ENCODE data around the gene CABS1. TPM values are rescaled to one million over a fixed set of nuclear protein-coding genes. Genes with fewer than 3 reads are reported as not detected.

CABS1 gene
- total RNA-seq, 1 donor from 2014 or later = not detected

DNA sequence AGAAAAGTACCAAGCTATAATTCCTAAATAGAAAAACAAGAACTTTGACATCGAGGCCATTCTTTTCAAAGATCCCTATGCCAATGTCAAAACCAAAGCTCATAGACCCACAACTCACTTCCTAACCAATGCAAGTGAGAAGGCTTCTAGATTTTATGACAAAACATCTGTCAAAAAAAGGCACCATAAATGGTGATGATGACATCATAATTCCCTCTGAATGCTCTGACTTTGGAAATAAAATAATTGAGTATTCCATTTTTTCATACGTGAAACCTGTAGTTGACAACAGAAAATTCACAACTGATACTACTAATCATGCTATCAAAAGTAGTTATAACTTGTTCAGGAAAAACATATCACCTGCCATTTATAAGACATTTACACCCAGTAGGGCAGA, 8.7 kb upstream of the CABS1 start:
- H3K27ac ChIP-seq (ENCODE audit: low read depth, low read length) = no peak overlapping the region
- H3K4me1 ChIP-seq (ENCODE audit: insufficient read depth, low read length) = no peaks in the 10 kb centered on the region
- TF ChIP-seq, protein P1, sequence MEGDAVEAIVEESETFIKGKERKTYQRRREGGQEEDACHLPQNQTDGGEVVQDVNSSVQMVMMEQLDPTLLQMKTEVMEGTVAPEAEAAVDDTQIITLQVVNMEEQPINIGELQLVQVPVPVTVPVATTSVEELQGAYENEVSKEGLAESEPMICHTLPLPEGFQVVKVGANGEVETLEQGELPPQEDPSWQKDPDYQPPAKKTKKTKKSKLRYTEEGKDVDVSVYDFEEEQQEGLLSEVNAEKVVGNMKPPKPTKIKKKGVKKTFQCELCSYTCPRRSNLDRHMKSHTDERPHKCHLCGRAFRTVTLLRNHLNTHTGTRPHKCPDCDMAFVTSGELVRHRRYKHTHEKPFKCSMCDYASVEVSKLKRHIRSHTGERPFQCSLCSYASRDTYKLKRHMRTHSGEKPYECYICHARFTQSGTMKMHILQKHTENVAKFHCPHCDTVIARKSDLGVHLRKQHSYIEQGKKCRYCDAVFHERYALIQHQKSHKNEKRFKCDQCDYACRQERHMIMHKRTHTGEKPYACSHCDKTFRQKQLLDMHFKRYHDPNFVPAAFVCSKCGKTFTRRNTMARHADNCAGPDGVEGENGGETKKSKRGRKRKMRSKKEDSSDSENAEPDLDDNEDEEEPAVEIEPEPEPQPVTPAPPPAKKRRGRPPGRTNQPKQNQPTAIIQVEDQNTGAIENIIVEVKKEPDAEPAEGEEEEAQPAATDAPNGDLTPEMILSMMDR (IDR thresholded peaks at IDR 0.05; ENCODE audit: insufficient read depth, low read depth, low read length) = no peak
- TF ChIP-seq EZH2 (IDR thresholded peaks at IDR 0.05; ENCODE audit: insufficient read depth, low read length) = no peak
- Mint-ChIP-seq H3K27ac (ENCODE audit: unreplicated experiment) (no peak overlapping the region), H3K27me3 (ENCODE audit: low read depth, unreplicated experiment) (no peaks in the 10 kb centered on the region), H3K4me1 (ENCODE audit: low read depth, unreplicated experiment) (no peaks in the 10 kb centered on the region), H3K4me3 (ENCODE audit: unreplicated experiment) (no peak overlapping the region), H3K36me3 (ENCODE audit: low read depth, unreplicated experiment) (no peaks in the 10 kb centered on the region), H3K9me3 (ENCODE audit: unreplicated experiment) (no peaks in the 10 kb centered on the region)
- FAIRE-seq (no peak), DNase-seq (ENCODE audit: low read depth) (no peak)
- H3K79me2 ChIP-seq (ENCODE audit: insufficient read depth, low read length) = no peaks in the 10 kb centered on the region
- H3K4me2 ChIP-seq (ENCODE audit: low read length) = no peak overlapping the region
- H3K9me3 ChIP-seq (ENCODE audit: insufficient read depth, low read depth, low read length) = no peaks in the 10 kb centered on the region
- no peaks in the 10 kb centered on the region for H4K20me1 ChIP-seq (ENCODE audit: insufficient read depth, low read length)
- H3K27me3 ChIP-seq (ENCODE audit: insufficient read depth, low read length) = no peaks in the 10 kb centered on the region
- no peak overlapping the region for H3K4me3 ChIP-seq (ENCODE audit: insufficient read depth, low read depth, low read length)
- H2AFZ ChIP-seq (ENCODE audit: low read depth, low read length) = no peak overlapping the region
- H3K9ac ChIP-seq (ENCODE audit: low read length) = no peak overlapping the region
- no peaks in the 10 kb centered on the region for H3K36me3 ChIP-seq (ENCODE audit: insufficient read depth, low read length)

DNA sequence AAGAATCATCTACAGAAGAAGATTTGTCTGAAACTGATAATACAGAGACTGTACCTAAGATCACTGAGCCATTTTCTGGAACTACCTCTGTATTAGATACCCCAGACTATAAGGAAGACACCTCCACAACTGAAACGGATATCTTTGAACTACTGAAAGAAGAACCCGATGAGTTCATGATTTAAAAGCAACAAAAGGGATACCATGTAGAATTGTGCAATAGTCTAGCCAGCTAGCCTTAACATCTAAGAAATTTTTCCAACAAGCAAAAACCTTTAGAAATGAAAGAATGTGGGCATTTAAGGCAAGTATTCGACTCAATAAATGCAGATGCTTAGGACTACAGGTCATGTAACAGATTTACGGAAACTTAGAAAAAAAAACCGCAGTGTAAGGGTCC, 1.3 kb downstream of the CABS1 start:
- Histone ChIP-seq H3K4me3 (ENCODE audit: insufficient read depth, low read depth, low read length) (no peak overlapping the region), H4K20me1 (ENCODE audit: insufficient read depth, low read length) (no peaks in the 10 kb centered on the region), H3K4me1 (ENCODE audit: insufficient read depth, low read length) (no peaks in the 10 kb centered on the region), H3K4me2 (ENCODE audit: low read length) (no peak overlapping the region), H3K9me3 (ENCODE audit: insufficient read depth, low read depth, low read length) (no peaks in the 10 kb centered on the region), H3K36me3 (ENCODE audit: insufficient read depth, low read length) (no peaks in the 10 kb centered on the region), H3K9ac (ENCODE audit: low read length) (no peak overlapping the region), H3K79me2 (ENCODE audit: insufficient read depth, low read length) (no peaks in the 10 kb centered on the region), H2AFZ (ENCODE audit: low read depth, low read length) (no peak overlapping the region), H3K27me3 (ENCODE audit: insufficient read depth, low read length) (no peaks in the 10 kb centered on the region), H3K27ac (ENCODE audit: low read depth, low read length) (no peak overlapping the region)
- H3K36me3 Mint-ChIP-seq (ENCODE audit: low read depth, unreplicated experiment) = no peaks in the 10 kb centered on the region
- H3K27me3 Mint-ChIP-seq (ENCODE audit: low read depth, unreplicated experiment) = no peaks in the 10 kb centered on the region
- no peak for DNase-seq (ENCODE audit: low read depth)
- no peak overlapping the region for H3K27ac Mint-ChIP-seq (ENCODE audit: unreplicated experiment)
- H3K9me3 Mint-ChIP-seq (ENCODE audit: unreplicated experiment) = no peaks in the 10 kb centered on the region
- TF ChIP-seq, protein P1 (IDR thresholded peaks at IDR 0.05; ENCODE audit: insufficient read depth, low read depth, low read length) = no peak
- no peak for TF ChIP-seq EZH2 (IDR thresholded peaks at IDR 0.05; ENCODE audit: insufficient read depth, low read length)
- FAIRE-seq = no peak
- H3K4me3 Mint-ChIP-seq (ENCODE audit: unreplicated experiment) = no peak overlapping the region
- no peaks in the 10 kb centered on the region for H3K4me1 Mint-ChIP-seq (ENCODE audit: low read depth, unreplicated experiment)

DNA sequence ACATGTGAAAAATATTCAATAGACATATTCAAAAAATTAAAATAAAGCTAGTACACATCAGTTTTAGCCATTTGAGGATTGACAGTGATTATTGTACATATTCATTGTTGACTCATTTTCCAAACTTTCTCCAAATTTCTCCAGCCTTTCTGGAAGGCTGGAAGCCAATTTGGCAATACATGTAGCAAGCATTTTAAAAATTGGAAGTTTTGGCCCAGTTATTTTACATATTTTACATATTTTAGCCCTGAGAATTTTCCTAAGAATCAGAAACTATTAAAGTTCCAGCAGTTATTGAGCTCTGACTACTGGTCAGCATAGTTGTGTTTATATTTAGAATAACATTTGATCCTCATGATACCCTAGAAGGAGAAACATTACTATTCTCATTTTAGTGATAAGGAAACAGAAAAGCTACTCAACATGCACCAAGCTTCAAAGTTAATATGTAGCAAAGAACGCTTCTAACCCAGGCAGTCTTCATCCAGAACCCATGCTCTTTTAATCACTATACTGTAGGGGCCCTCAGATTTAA, 3.2 kb downstream of the CABS1 start:
- Histone ChIP-seq H3K79me2 (ENCODE audit: insufficient read depth, low read length) (no peaks in the 10 kb centered on the region), H2AFZ (ENCODE audit: low read depth, low read length) (no peak overlapping the region), H3K9me3 (ENCODE audit: insufficient read depth, low read depth, low read length) (no peaks in the 10 kb centered on the region), H3K36me3 (ENCODE audit: insufficient read depth, low read length) (no peaks in the 10 kb centered on the region), H3K4me3 (ENCODE audit: insufficient read depth, low read depth, low read length) (no peak overlapping the region), H3K27ac (ENCODE audit: low read depth, low read length) (no peak overlapping the region), H4K20me1 (ENCODE audit: insufficient read depth, low read length) (no peaks in the 10 kb centered on the region), H3K9ac (ENCODE audit: low read length) (no peak overlapping the region), H3K4me2 (ENCODE audit: low read length) (no peak overlapping the region), H3K27me3 (ENCODE audit: insufficient read depth, low read length) (no peaks in the 10 kb centered on the region), H3K4me1 (ENCODE audit: insufficient read depth, low read length) (no peaks in the 10 kb centered on the region)
- Mint-ChIP-seq H3K27ac (ENCODE audit: unreplicated experiment) (no peak overlapping the region), H3K36me3 (ENCODE audit: low read depth, unreplicated experiment) (no peaks in the 10 kb centered on the region), H3K9me3 (ENCODE audit: unreplicated experiment) (no peaks in the 10 kb centered on the region), H3K4me1 (ENCODE audit: low read depth, unreplicated experiment) (no peaks in the 10 kb centered on the region), H3K27me3 (ENCODE audit: low read depth, unreplicated experiment) (no peaks in the 10 kb centered on the region), H3K4me3 (ENCODE audit: unreplicated experiment) (no peak overlapping the region)
- DNase-seq (ENCODE audit: low read depth) = no peak
- FAIRE-seq = no peak
- TF ChIP-seq EZH2 (IDR thresholded peaks at IDR 0.05; ENCODE audit: insufficient read depth, low read length) = no peak
- TF ChIP-seq, protein P1 (IDR thresholded peaks at IDR 0.05; ENCODE audit: insufficient read depth, low read depth, low read length) = no peak

Data from astrocyte (in vitro differentiated cells and primary cell).